HepG2 (cell line): ENCODE measurements around the gene CAPS. TPM values are rescaled to one million over a fixed set of nuclear protein-coding genes. Genes with fewer than 3 reads are reported as not detected.
A peak's percentile ranks its signal among the peaks of the same experiment; 100 is the strongest.
"Not testable (repeated sequence)": the region's sequence is repeated elsewhere in the genome, so short reads cannot be mapped to it uniquely, and the experiment has no call there.

ENCODE experiments used
- ATAC-seq: fragments of 200-7000 bp; cut with Tn5 transposase; 3 replicates; pipeline ENCODE4 v1.9.1; 2020; ENCODE audit warnings: mild to moderate bottlenecking, moderate library complexity
- BruUV-seq: library from RNA; stranded (reverse); fragments of 400-500 nt; replicated peaks from 2 replicates; lab custom pipeline; 2021; lab: Mats Ljungman, UMichigan
- CTCF ChIA-PET: fragments of 300-600 bp; formaldehyde crosslinking; extraction: SDS; loops from one replicate; lab custom pipeline; 2021; ENCODE audit warnings: low total read pairs, inconsistent platforms, low intra/inter-chr PET ratio; lab: Yijun Ruan, JAX
- POLR2A ChIA-PET: fragments of 350-600 bp; sonication (Branson Sonifier 250); formaldehyde crosslinking; loops from one replicate; lab custom pipeline; 2020; ENCODE audit warnings: antibody characterized with exemption, inconsistent platforms; lab: Yijun Ruan, JAX
- DNase-seq: peaks from one replicate; pipeline ENCODE4 v3.0.0-alpha.2; 2015; ENCODE audit warnings: low spot score
- FAIRE-seq: peaks from 3 replicates; lab custom pipeline; 2011; peaks lifted over from hg19 to GRCh38; lab: Jason Lieb, UNC
- H2AFZ ChIP-seq: one replicate; pipeline ENCODE4 v1.6.1; 2011; ENCODE audit warnings: low read length, inconsistent platforms
- H3K27ac ChIP-seq: fragments of 300-600 bp; 3 replicates; pipeline ENCODE4 v1.8.0; 2011; ENCODE audit warnings: mixed run types, mild to moderate bottlenecking, mixed read lengths, low read length, inconsistent platforms; ENCODE audit not compliant: insufficient read depth; ENCODE audit errors: extremely low read length
- H3K27me3 ChIP-seq, 2 experiments: fragments of 200-600 bp in 1 of 2; 2 replicates in 1 of 2; 3 replicates in 1 of 2; pipeline versions ENCODE4 v1.6.0 to v1.8.0; 2011; ENCODE audit warnings: low read length in 2 of 2, mild to moderate bottlenecking in 2 of 2, moderate library complexity in 2 of 2, inconsistent platforms in 1 of 2; ENCODE audit not compliant: insufficient read depth in 2 of 2, control insufficient read depth in 1 of 2
- H3K36me3 ChIP-seq, 2 experiments: fragments of 200-600 bp in 1 of 2; replicated peaks in 1 of 2; 2 replicates in 1 of 2; 3 replicates in 1 of 2; pipeline versions ENCODE4 v1.5.1 to v1.8.0; 2011; ENCODE audit warnings: low read length in 2 of 2, inconsistent platforms in 1 of 2; ENCODE audit not compliant: insufficient read depth in 2 of 2, control insufficient read depth in 1 of 2
- H3K4me1 ChIP-seq: 2 replicates; pipeline ENCODE4 v1.5.1; 2012; ENCODE audit warnings: low read length, inconsistent platforms; ENCODE audit not compliant: insufficient read depth
- H3K4me2 ChIP-seq: 2 replicates; pipeline ENCODE4 v1.6.0; 2011; ENCODE audit warnings: low read depth, low read length, inconsistent platforms
- H3K4me3 ChIP-seq, 3 experiments: fragments of 200-600 bp in 1 of 3; sonication (generic), shearing (Covaris generic) in 1 of 3; replicated peaks in 1 of 3; 2 replicates each; pipeline ENCODE4 v1.5.1; 2011 to 2016; ENCODE audit warnings: low read length in 3 of 3, inconsistent platforms in 2 of 3, low read depth in 2 of 3, mild to moderate bottlenecking in 2 of 3, control low read depth in 1 of 3, mixed read lengths in 1 of 3; ENCODE audit not compliant: insufficient read depth in 1 of 3
- H3K79me2 ChIP-seq: one replicate; pipeline ENCODE4 v1.6.1; 2011; ENCODE audit warnings: low read length, inconsistent platforms; ENCODE audit not compliant: insufficient read depth
- H3K9ac ChIP-seq: 2 replicates; pipeline ENCODE4 v1.6.0; 2011; ENCODE audit warnings: mild to moderate bottlenecking, low read depth, low read length, inconsistent platforms; ENCODE audit not compliant: insufficient read depth
- H3K9me3 ChIP-seq: 2 replicates; pipeline ENCODE4 v1.5.1; 2012; ENCODE audit warnings: mild to moderate bottlenecking, low read length
- H4K20me1 ChIP-seq: 2 replicates; pipeline ENCODE4 v1.6.0; 2011; ENCODE audit warnings: inconsistent platforms, mild to moderate bottlenecking, low read length, moderate library complexity; ENCODE audit not compliant: insufficient read depth
- GMEB1 ChIP-seq: sonication (generic); formaldehyde crosslinking; IDR thresholded peaks from 2 replicates; pipeline ENCODE4 v1.5.1; 2020; ENCODE audit warnings: missing genetic modification reagents, mild to moderate bottlenecking, borderline replicate concordance
- ZMYM3 ChIP-seq: sonication (generic); formaldehyde crosslinking; IDR thresholded peaks from 2 replicates; pipeline ENCODE4 v1.5.1; 2020; ENCODE audit warnings: mild to moderate bottlenecking, missing genetic modification reagents
- ZNF263 ChIP-seq: sonication (generic); formaldehyde crosslinking; IDR thresholded peaks from 2 replicates; pipeline ENCODE4 v1.4.0; 2020; ENCODE audit warnings: missing genetic modification reagents
- ZNF460 ChIP-seq: sonication (generic); formaldehyde crosslinking; IDR thresholded peaks from 2 replicates; pipeline ENCODE4 v1.5.1; 2020; ENCODE audit warnings: missing genetic modification reagents, mild to moderate bottlenecking, borderline replicate concordance
- ZNF770 ChIP-seq: sonication (generic); formaldehyde crosslinking; IDR thresholded peaks from 2 replicates; pipeline ENCODE4 v1.5.0; 2020; ENCODE audit warnings: mild to moderate bottlenecking, missing genetic modification reagents
- ZNF784 ChIP-seq: sonication (generic); formaldehyde crosslinking; IDR thresholded peaks from 2 replicates; pipeline ENCODE4 v1.5.1; 2020; ENCODE audit warnings: missing genetic modification reagents, mild to moderate bottlenecking, borderline replicate concordance
- WGBS: methylation state at CpG from one replicate; pipeline ENCODE4 v1.1.6; 2017; ENCODE audit warnings: low lambda C conversion rate; 5-methylcytosine and 5-hydroxymethylcytosine counted together
- in situ Hi-C: cut with HindIII; loops from 2 replicates; pipeline ENCODE4 v1.10.0; 2017; ENCODE audit warnings: low pct_unique_long_range_greater_than_20kb; ENCODE audit not compliant: extremely low pct_ligation_motif_present
- intact Hi-C: fragments of 100-400 bp; cut with micrococcal nuclease; formaldehyde crosslinking; loops from one replicate; pipeline ENCODE4 v1.10.0; 2022; ENCODE audit not compliant: unreplicated experiment
- polyA plus RNA-seq, 8 experiments: library from polyadenylated mRNA; depleted of rRNA in 3 of 8; stranded (reverse) in 7 of 8; unstranded in 1 of 8; fragments of >200 nt; fragmentation: Illumina TruSeq in 4 of 8; extraction: Trizol in 4 of 8; gene quantifications; 2 replicates each; pipeline versions ENCODE4 v1.2.1 to v1.2.3, GENCODE V29; 2011 to 2016; ENCODE audit warnings: low read depth in 4 of 8, missing spikeins in 1 of 8, mixed read lengths in 1 of 8; ENCODE audit not compliant: insufficient read depth in 1 of 8
- total RNA-seq, 5 experiments: library from RNA; depleted of rRNA; stranded (reverse); fragments of >200 nt; fragmentation: Illumina TruSeq; extraction: Trizol; gene quantifications; 2 replicates each; pipeline ENCODE4 v1.2.3, GENCODE V29; 2016; ENCODE audit warnings: low read depth in 1 of 5

Gene CAPS
- total and polyA plus RNA-seq, 2 of the 13 experiments (the other 11 are each of a cell fraction or from before 2014, with no cell fraction given) = 3.1 TPM

- POLR2A ChIA-PET = interaction anchor here (2.3 to 2.4 kb wide), 2 partner anchors 13 to 54 kb away, joined by 14 to 30 read pairs; partner anchors contain the start of gene RANBP3
- Histone ChIP-seq H3K27ac (peak overlapping the region; percentile 95), H3K4me3 (peak overlapping the region in 2 of 3 experiments; percentile 19 to 68; a peak in 4 of 6 replicates), H3K79me2 (peaks cover 93% of the 10 kb centered on the region), H3K4me1 (peaks cover 99% of the 10 kb centered on the region), H3K4me2 (peak overlapping the region; percentile 87), H3K9ac (peak overlapping the region; percentile 73), H3K36me3 (peaks cover 6 to 27% of the 10 kb centered on the region in 2 experiments)
- H2AFZ ChIP-seq, ATAC-seq, H3K27me3 ChIP-seq, BruUV-seq, DNase-seq, in situ Hi-C loops, FAIRE-seq, H4K20me1 ChIP-seq, H3K9me3 ChIP-seq: not testable (repeated sequence)
- 83% methylated on average over 6 of the region's 6 CpGs for WGBS
- CTCF ChIA-PET = interaction anchor here (1.6 kb wide), 1 partner anchor 24 kb away, joined by 5 read pairs; no protein-coding TSS in a partner anchor
- 0 out of 2 replicates have a peak, but pooled peaks have one; percentile 1 for TF ChIP-seq GMEB1 (CRISPR knock-in tag)
- peak; percentile 71 for TF ChIP-seq ZNF263 (CRISPR knock-in tag)
- 0 out of 2 replicates have a peak, but pooled peaks have one; percentile 26 for TF ChIP-seq ZMYM3 (CRISPR knock-in tag)
- TF ChIP-seq ZNF460 (CRISPR knock-in tag) = peak; percentile 45; the same call in 1 of the 2 replicates
- TF ChIP-seq ZNF784 = 0 out of 2 replicates have a peak, but pooled peaks have one; percentile 61
- TF ChIP-seq ZNF770 (CRISPR knock-in tag) = peak; percentile 95
- intact Hi-C loops = loop anchor here (2.0 kb wide), 1 partner anchor 58 kb away; the partner anchor contains the start of gene VMAC
Measured at GRCh38 chr19:5963259-5963658, 49.2 kb downstream of the CAPS start.
